Measurements from ENCODE around the gene SNX6.

GRCh38 chr14:34592623-34593022, 37.3 kb downstream of the SNX6 start:
- TF ChIP-seq, protein P1, sequence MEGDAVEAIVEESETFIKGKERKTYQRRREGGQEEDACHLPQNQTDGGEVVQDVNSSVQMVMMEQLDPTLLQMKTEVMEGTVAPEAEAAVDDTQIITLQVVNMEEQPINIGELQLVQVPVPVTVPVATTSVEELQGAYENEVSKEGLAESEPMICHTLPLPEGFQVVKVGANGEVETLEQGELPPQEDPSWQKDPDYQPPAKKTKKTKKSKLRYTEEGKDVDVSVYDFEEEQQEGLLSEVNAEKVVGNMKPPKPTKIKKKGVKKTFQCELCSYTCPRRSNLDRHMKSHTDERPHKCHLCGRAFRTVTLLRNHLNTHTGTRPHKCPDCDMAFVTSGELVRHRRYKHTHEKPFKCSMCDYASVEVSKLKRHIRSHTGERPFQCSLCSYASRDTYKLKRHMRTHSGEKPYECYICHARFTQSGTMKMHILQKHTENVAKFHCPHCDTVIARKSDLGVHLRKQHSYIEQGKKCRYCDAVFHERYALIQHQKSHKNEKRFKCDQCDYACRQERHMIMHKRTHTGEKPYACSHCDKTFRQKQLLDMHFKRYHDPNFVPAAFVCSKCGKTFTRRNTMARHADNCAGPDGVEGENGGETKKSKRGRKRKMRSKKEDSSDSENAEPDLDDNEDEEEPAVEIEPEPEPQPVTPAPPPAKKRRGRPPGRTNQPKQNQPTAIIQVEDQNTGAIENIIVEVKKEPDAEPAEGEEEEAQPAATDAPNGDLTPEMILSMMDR (IDR thresholded peaks at IDR 0.05) = no peak
- TF ChIP-seq POLR2A (IDR thresholded peaks at IDR 0.05) = no peak

All from ovary (tissue), 3 donors.